ENCODE data around the gene CRISPLD2.

DNA sequence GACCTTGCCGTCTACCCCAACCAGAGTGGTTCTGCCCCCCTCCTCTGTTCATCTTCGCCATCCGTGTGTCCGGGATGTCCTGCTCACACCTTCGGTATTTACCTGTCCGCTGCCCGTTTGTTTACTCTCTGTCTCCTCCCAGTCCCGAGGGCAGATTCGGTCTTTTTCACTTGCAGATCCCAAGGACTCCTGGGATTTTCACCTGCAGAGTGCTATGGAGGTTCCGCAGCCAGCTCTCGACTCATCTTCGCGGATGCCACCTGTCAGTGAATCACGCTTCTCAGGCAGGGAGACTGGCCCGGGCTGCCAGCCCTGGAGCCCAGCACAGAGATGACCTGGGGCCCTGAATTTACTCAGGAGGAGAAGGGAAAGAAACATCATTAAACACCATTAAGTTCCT, 8.1 kb downstream of the CRISPLD2 start:
- TF ChIP-seq, protein P1, sequence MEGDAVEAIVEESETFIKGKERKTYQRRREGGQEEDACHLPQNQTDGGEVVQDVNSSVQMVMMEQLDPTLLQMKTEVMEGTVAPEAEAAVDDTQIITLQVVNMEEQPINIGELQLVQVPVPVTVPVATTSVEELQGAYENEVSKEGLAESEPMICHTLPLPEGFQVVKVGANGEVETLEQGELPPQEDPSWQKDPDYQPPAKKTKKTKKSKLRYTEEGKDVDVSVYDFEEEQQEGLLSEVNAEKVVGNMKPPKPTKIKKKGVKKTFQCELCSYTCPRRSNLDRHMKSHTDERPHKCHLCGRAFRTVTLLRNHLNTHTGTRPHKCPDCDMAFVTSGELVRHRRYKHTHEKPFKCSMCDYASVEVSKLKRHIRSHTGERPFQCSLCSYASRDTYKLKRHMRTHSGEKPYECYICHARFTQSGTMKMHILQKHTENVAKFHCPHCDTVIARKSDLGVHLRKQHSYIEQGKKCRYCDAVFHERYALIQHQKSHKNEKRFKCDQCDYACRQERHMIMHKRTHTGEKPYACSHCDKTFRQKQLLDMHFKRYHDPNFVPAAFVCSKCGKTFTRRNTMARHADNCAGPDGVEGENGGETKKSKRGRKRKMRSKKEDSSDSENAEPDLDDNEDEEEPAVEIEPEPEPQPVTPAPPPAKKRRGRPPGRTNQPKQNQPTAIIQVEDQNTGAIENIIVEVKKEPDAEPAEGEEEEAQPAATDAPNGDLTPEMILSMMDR (IDR thresholded peaks at IDR 0.05) = no peak
- no peak for TF ChIP-seq ZFX (IDR thresholded peaks at IDR 0.05; ENCODE audit: borderline replicate concordance)

Data from 22Rv1 (cell line).